ENCODE measurements around the gene MEX3C.

DNA sequence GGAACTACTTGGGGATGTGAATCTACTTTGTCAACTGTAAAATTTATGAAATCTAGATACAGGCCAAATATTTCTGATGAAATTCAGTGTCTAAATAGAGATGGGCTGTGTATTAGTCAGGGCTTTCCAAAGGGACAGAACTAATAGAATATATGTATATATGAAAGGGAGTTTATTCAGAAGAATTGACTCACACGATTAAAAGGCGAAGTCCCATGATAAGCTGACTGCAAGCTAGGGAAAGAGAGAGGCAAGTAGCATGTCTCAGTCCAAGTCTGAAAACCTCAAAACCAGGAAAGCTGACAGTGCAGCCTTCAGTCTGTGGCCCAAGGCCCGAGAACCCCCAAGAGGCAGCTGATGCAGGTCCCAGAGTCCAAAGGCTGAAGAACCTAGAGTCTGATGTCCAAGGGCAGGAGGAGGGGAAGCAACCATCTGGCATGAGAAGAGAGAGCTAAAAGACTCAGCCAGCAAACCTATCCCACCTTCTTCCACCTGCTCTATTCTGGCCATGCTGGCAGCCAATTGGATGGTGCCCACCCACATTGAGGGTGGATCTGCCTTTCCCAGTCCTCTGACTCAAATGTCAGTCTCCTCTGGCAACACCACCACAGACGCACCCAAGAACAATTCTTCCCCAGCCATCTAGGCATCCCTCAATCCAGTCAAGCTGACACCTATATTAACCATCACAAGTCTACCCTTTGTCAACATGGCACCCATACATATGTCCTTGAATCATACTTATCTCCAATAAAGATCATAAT is 29.3 kb upstream of the MEX3C start:
- TF ChIP-seq, protein P1, sequence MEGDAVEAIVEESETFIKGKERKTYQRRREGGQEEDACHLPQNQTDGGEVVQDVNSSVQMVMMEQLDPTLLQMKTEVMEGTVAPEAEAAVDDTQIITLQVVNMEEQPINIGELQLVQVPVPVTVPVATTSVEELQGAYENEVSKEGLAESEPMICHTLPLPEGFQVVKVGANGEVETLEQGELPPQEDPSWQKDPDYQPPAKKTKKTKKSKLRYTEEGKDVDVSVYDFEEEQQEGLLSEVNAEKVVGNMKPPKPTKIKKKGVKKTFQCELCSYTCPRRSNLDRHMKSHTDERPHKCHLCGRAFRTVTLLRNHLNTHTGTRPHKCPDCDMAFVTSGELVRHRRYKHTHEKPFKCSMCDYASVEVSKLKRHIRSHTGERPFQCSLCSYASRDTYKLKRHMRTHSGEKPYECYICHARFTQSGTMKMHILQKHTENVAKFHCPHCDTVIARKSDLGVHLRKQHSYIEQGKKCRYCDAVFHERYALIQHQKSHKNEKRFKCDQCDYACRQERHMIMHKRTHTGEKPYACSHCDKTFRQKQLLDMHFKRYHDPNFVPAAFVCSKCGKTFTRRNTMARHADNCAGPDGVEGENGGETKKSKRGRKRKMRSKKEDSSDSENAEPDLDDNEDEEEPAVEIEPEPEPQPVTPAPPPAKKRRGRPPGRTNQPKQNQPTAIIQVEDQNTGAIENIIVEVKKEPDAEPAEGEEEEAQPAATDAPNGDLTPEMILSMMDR (IDR thresholded peaks at IDR 0.05; ENCODE audit: poor library complexity): no peak
- TF ChIP-seq EZH2phosphoT487 (IDR thresholded peaks at IDR 0.05; ENCODE audit: low read depth, severe bottlenecking, unreplicated experiment): no peak

All from hepatocyte (in vitro differentiated cells).